HCT116 (cell line): ENCODE measurements around the gene ARL13B. TPM values are rescaled to one million over a fixed set of nuclear protein-coding genes. Genes with fewer than 3 reads are reported as not detected.

Experiments used
- ATAC-seq: fragments of 200-7000 bp; cut with Tn5 transposase; 2 replicates; pipeline ENCODE4 v1.9.1; 2020; ENCODE audit warnings: mild to moderate bottlenecking, moderate library complexity
- BruUV-seq: library from RNA; stranded (reverse); fragments of 400-500 nt; replicated peaks from 2 replicates; lab custom pipeline; 2021; lab: Mats Ljungman, UMichigan
- CTCF ChIA-PET: fragments of 300-600 bp; sonication (Branson Sonifier 250); formaldehyde crosslinking; loops from one replicate; lab custom pipeline; 2021; ENCODE audit warnings: antibody characterized with exemption; lab: Charles Lee
- POLR2A ChIA-PET: fragments of 300-600, 350-600 bp; sonication (Branson Sonifier 250); formaldehyde crosslinking; loops from one replicate; lab custom pipeline; 2021; ENCODE audit warnings: antibody characterized with exemption; lab: Charles Lee
- RAD21 ChIA-PET, 2 experiments: fragments of 300-600 bp; sonication (Branson Sonifier 250); formaldehyde crosslinking; loops; one replicate each; lab custom pipeline; 2023; ENCODE audit warnings: low total read pairs in 2 of 2; ENCODE audit not compliant: uncharacterized antibody in 2 of 2, unreplicated experiment in 2 of 2, low non-redundant PET in 1 of 2; lab: Charles Lee
- DNase-seq: peaks from one replicate; pipeline ENCODE4 v3.0.0-alpha.2; 2010; ENCODE audit warnings: low read depth, low spot score
- H2AFZ ChIP-seq: fragments of 200-600 bp; shearing (Covaris generic), sonication (generic); 2 replicates; pipeline ENCODE4 v1.6.1; 2017; ENCODE audit warnings: low read depth, mixed run types, mixed read lengths, antibody characterized with exemption, low read length; ENCODE audit not compliant: poor library complexity, severe bottlenecking
- H3K27ac ChIP-seq: 2 replicates; pipeline ENCODE4 v1.5.1; 2012; ENCODE audit warnings: low read depth, low read length
- H3K27me3 ChIP-seq: fragments of 200-600 bp; sonication (generic); 2 replicates; pipeline ENCODE4 v1.6.1; 2016; ENCODE audit warnings: mixed run types, low read length, mixed read lengths; ENCODE audit not compliant: insufficient read depth
- H3K36me3 ChIP-seq, 2 experiments: fragments of 200-500 bp in 1 of 2; fragments of 200-600 bp in 1 of 2; sonication (Bioruptor generic) in 1 of 2; sonication (generic) in 1 of 2; 2 replicates each; pipeline versions ENCODE4 v1.5.1 to v1.6.1; 2014 to 2016; ENCODE audit warnings: low read length in 2 of 2, inconsistent platforms in 1 of 2, mixed read lengths in 1 of 2, mixed run types in 1 of 2; ENCODE audit not compliant: insufficient read depth in 2 of 2, control insufficient read depth in 1 of 2
- H3K4me1 ChIP-seq, 2 experiments: fragments of 200-600 bp in 1 of 2; sonication (generic) in 1 of 2; 2 replicates each; pipeline versions ENCODE4 v1.5.1 to v1.6.1; 2012 to 2017; ENCODE audit warnings: low read length in 2 of 2, inconsistent platforms in 1 of 2, mild to moderate bottlenecking in 1 of 2, mixed read lengths in 1 of 2, mixed run types in 1 of 2, moderate library complexity in 1 of 2; ENCODE audit not compliant: insufficient read depth in 2 of 2, control insufficient read depth in 1 of 2
- H3K4me2 ChIP-seq: fragments of 200-600 bp; sonication (generic); 2 replicates; pipeline ENCODE4 v1.6.1; 2017; ENCODE audit warnings: mixed run types, low read length, mixed read lengths
- H3K4me3 ChIP-seq, 2 experiments: fragments of 200-600 bp in 1 of 2; sonication (generic) in 1 of 2; replicated peaks in 1 of 2; 2 replicates each; pipeline ENCODE4 v1.5.1; 2011 to 2016; ENCODE audit warnings: low read length in 2 of 2, control low read depth in 1 of 2, low read depth in 1 of 2, mild to moderate bottlenecking in 1 of 2, mixed read lengths in 1 of 2, mixed run types in 1 of 2
- H3K79me2 ChIP-seq: fragments of 200-600 bp; sonication (generic); 2 replicates; pipeline ENCODE4 v1.6.1; 2017; ENCODE audit warnings: mild to moderate bottlenecking, mixed run types, low read length, moderate library complexity, mixed read lengths; ENCODE audit not compliant: insufficient read depth
- H3K9ac ChIP-seq: fragments of 200-600 bp; sonication (generic); 2 replicates; pipeline ENCODE4 v1.6.1; 2016; ENCODE audit warnings: low read length, mixed read lengths
- H3K9me2 ChIP-seq: fragments of 200-600 bp; sonication (generic), shearing (Covaris generic); 2 replicates; pipeline ENCODE4 v1.6.1; 2017; ENCODE audit warnings: mixed run types, mild to moderate bottlenecking, moderate library complexity; ENCODE audit not compliant: insufficient read depth
- H3K9me3 ChIP-seq, 2 experiments: fragments of 200-500 bp in 1 of 2; fragments of 200-600 bp in 1 of 2; sonication (Bioruptor generic) in 1 of 2; sonication (generic) in 1 of 2; 2 replicates each; pipeline ENCODE4 v1.6.1; 2014 to 2017; ENCODE audit warnings: low read length in 2 of 2, mixed read lengths in 2 of 2, inconsistent platforms in 1 of 2, low read depth in 1 of 2, mild to moderate bottlenecking in 1 of 2, mixed run types in 1 of 2, moderate library complexity in 1 of 2; ENCODE audit not compliant: control insufficient read depth in 1 of 2, insufficient read depth in 1 of 2
- H4K20me1 ChIP-seq: fragments of 200-600 bp; sonication (generic), shearing (Covaris generic); 2 replicates; pipeline ENCODE4 v1.6.1; 2017; ENCODE audit warnings: mixed run types, mild to moderate bottlenecking, moderate library complexity; ENCODE audit not compliant: insufficient read depth
- CEBPB ChIP-seq: IDR thresholded peaks from 2 replicates; pipeline ENCODE4 v1.6.1; 2012; ENCODE audit warnings: low read depth
- EGR1 ChIP-seq: IDR thresholded peaks from 2 replicates; pipeline ENCODE4 v1.6.1; 2012; ENCODE audit warnings: low read depth
- EZH2 ChIP-seq: fragments of 200-600 bp; sonication (generic); IDR thresholded peaks from 2 replicates; pipeline ENCODE4 v1.6.1; 2017; ENCODE audit warnings: antibody characterized with exemption, mixed run types
- JUND ChIP-seq: IDR thresholded peaks from 2 replicates; pipeline ENCODE4 v1.6.1; 2012
- POLR2AphosphoS5 ChIP-seq: IDR thresholded peaks from 2 replicates; pipeline ENCODE4 v1.6.1; 2011; ENCODE audit warnings: mild to moderate bottlenecking, low read depth, low read length, moderate library complexity
- RAD21 ChIP-seq: IDR thresholded peaks from 2 replicates; pipeline ENCODE4 v1.6.1; 2012; ENCODE audit warnings: low read depth, mild to moderate bottlenecking
- SRF ChIP-seq: IDR thresholded peaks from 2 replicates; pipeline ENCODE4 v1.6.1; 2012; ENCODE audit warnings: low read depth
- intact Hi-C: fragments of 100-400 bp; cut with micrococcal nuclease; formaldehyde crosslinking; loops from 2 replicates; pipeline ENCODE4 v1.10.0; 2022
- total RNA-seq: library from RNA; stranded (reverse); gene quantifications from one replicate; pipeline ENCODE4 v1.2.1, GENCODE V29; 2021; ENCODE audit not compliant: unreplicated experiment
- TF ChIP-seq, protein P1 (sequence below), 3 experiments: fragments of 200-600 bp in 1 of 3; sonication (generic) in 1 of 3; IDR thresholded peaks in 2 of 3; conservative IDR thresholded peaks in 1 of 3; 2 replicates each; pipeline ENCODE4 v1.5.1; 2012 to 2017; ENCODE audit warnings: low read depth in 2 of 3, low read length in 2 of 3, antibody characterized with exemption in 1 of 3, borderline replicate concordance in 1 of 3, control low read depth in 1 of 3, mild to moderate bottlenecking in 1 of 3, mixed read lengths in 1 of 3, mixed run types in 1 of 3, moderate library complexity in 1 of 3; ENCODE audit not compliant: insufficient read depth in 1 of 3
- TF ChIP-seq, protein P2 (sequence below): IDR thresholded peaks from 2 replicates; pipeline ENCODE4 v1.6.1; 2012; ENCODE audit warnings: low read depth
- TF ChIP-seq, protein P3 (sequence below): IDR thresholded peaks from 2 replicates; pipeline ENCODE4 v1.6.1; 2011; ENCODE audit warnings: mild to moderate bottlenecking, low read length, moderate library complexity; ENCODE audit not compliant: insufficient replicate concordance; ENCODE audit errors: extremely low read depth

Gene ARL13B
- total RNA-seq, 1 experiment from 2014 or later, result 8.2 TPM

DNA sequence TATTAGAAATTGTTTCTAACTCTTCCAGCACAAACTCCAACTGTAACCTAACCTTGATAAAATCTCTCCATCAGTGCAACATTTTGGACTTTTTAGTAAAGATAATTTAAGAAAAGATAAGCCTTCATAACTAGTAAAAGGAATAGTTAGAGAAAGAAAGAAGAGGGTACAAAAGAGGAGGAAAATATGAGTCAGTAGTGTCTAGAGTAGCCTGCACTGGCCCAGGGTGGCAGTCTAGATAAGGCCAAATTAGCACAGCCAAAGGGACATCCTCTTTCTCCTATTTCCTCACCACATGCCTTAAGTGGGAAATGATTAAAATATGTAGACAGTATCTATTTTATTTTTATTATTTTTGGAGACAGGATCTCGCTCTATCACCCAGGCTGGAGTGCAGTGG, 10.0 kb upstream of the ARL13B start:
- ChIA-PET POLR2A (interaction anchor here (1.2 kb wide), 2 partner anchors 10 to 93 kb away, joined by 3 read pairs; partner anchors contain the start of genes ARL13B, DHFR2 and NSUN3), CTCF (no interaction called here)
- no peak for ATAC-seq

More for the DNA sequence above, 10.0 kb upstream of the ARL13B start:
- H3K79me2 ChIP-seq, result no peaks in the 10 kb centered on the region
- H3K9ac ChIP-seq, result no peak overlapping the region
- BruUV-seq, result no TSS peak
- H3K27ac ChIP-seq, result no peak overlapping the region
- RAD21 ChIA-PET, result no interaction called here
- intact Hi-C loops, result no loop called here
- H3K9me2 ChIP-seq, result no peaks in the 10 kb centered on the region
- no peaks in the 10 kb centered on the region for H4K20me1 ChIP-seq
- peaks cover 10 to 20% of the 10 kb centered on the region in 2 experiments for H3K4me1 ChIP-seq
- H3K9me3 ChIP-seq, result no peaks in the 10 kb centered on the region
- no peaks in the 10 kb centered on the region for H3K36me3 ChIP-seq
- no peak for DNase-seq
- H2AFZ ChIP-seq, result no peak overlapping the region
- no peak overlapping the region for H3K4me3 ChIP-seq
- H3K27me3 ChIP-seq, result no peaks in the 10 kb centered on the region
- H3K4me2 ChIP-seq, result peak overlapping the region; percentile 16; the same call in 1 of the 2 replicates
- TF ChIP-seq POLR2AphosphoS5, result no peak
- no peak for TF ChIP-seq SRF
- TF ChIP-seq CEBPB, result no peak
- no peak for TF ChIP-seq JUND
- TF ChIP-seq EGR1, result no peak
- TF ChIP-seq, protein P1, sequence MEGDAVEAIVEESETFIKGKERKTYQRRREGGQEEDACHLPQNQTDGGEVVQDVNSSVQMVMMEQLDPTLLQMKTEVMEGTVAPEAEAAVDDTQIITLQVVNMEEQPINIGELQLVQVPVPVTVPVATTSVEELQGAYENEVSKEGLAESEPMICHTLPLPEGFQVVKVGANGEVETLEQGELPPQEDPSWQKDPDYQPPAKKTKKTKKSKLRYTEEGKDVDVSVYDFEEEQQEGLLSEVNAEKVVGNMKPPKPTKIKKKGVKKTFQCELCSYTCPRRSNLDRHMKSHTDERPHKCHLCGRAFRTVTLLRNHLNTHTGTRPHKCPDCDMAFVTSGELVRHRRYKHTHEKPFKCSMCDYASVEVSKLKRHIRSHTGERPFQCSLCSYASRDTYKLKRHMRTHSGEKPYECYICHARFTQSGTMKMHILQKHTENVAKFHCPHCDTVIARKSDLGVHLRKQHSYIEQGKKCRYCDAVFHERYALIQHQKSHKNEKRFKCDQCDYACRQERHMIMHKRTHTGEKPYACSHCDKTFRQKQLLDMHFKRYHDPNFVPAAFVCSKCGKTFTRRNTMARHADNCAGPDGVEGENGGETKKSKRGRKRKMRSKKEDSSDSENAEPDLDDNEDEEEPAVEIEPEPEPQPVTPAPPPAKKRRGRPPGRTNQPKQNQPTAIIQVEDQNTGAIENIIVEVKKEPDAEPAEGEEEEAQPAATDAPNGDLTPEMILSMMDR (IDR thresholded peaks at IDR 0.05 in 2 of 3, conservative IDR thresholded peaks at IDR 0.05 in 1 of 3; ENCODE audit: borderline replicate concordance in 1 of 3, insufficient read depth in 1 of 3, low read depth in 2 of 3, low read length in 2 of 3), result no peak
- TF ChIP-seq RAD21, result no peak
- TF ChIP-seq, protein P2, sequence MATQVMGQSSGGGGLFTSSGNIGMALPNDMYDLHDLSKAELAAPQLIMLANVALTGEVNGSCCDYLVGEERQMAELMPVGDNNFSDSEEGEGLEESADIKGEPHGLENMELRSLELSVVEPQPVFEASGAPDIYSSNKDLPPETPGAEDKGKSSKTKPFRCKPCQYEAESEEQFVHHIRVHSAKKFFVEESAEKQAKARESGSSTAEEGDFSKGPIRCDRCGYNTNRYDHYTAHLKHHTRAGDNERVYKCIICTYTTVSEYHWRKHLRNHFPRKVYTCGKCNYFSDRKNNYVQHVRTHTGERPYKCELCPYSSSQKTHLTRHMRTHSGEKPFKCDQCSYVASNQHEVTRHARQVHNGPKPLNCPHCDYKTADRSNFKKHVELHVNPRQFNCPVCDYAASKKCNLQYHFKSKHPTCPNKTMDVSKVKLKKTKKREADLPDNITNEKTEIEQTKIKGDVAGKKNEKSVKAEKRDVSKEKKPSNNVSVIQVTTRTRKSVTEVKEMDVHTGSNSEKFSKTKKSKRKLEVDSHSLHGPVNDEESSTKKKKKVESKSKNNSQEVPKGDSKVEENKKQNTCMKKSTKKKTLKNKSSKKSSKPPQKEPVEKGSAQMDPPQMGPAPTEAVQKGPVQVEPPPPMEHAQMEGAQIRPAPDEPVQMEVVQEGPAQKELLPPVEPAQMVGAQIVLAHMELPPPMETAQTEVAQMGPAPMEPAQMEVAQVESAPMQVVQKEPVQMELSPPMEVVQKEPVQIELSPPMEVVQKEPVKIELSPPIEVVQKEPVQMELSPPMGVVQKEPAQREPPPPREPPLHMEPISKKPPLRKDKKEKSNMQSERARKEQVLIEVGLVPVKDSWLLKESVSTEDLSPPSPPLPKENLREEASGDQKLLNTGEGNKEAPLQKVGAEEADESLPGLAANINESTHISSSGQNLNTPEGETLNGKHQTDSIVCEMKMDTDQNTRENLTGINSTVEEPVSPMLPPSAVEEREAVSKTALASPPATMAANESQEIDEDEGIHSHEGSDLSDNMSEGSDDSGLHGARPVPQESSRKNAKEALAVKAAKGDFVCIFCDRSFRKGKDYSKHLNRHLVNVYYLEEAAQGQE, result no peak
- TF ChIP-seq EZH2, result no peak
- TF ChIP-seq, protein P3, sequence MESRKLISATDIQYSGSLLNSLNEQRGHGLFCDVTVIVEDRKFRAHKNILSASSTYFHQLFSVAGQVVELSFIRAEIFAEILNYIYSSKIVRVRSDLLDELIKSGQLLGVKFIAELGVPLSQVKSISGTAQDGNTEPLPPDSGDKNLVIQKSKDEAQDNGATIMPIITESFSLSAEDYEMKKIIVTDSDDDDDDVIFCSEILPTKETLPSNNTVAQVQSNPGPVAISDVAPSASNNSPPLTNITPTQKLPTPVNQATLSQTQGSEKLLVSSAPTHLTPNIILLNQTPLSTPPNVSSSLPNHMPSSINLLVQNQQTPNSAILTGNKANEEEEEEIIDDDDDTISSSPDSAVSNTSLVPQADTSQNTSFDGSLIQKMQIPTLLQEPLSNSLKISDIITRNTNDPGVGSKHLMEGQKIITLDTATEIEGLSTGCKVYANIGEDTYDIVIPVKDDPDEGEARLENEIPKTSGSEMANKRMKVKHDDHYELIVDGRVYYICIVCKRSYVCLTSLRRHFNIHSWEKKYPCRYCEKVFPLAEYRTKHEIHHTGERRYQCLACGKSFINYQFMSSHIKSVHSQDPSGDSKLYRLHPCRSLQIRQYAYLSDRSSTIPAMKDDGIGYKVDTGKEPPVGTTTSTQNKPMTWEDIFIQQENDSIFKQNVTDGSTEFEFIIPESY, result no peak
- TF ChIP-seq, all 23 proteins: peak for 0
